Peyer's patch (tissue), 4 donors: ENCODE data around the gene ABCB7. TPM values are rescaled to one million over a fixed set of nuclear protein-coding genes. Genes with fewer than 3 reads are reported as not detected.
"Not testable (repeated sequence)": the region's sequence is repeated elsewhere in the genome, so short reads cannot be mapped to it uniquely, and the experiment has no call there.

Experiments
- DNase-seq, 3 donors: peaks; one replicate each; pipeline ENCODE4 v3.0.0-alpha.2; 2017 to 2019
- H3K27ac ChIP-seq, 4 donors: fragments of 200-600 bp; sonication (generic); one replicate each; pipeline ENCODE4 v1.5.1; 2016 to 2019
- H3K27me3 ChIP-seq, 2 donors: fragments of 200-600 bp; sonication (generic); one replicate each; pipeline ENCODE4 v1.5.1; 2019
- H3K36me3 ChIP-seq, 3 donors: fragments of 200-600 bp; sonication (generic); one replicate each; pipeline ENCODE4 v1.5.1; 2016 to 2019
- H3K4me1 ChIP-seq, 4 donors: fragments of 200-600 bp; sonication (generic); one replicate each; pipeline ENCODE4 v1.5.1; 2016 to 2019
- H3K4me3 ChIP-seq, 4 donors: fragments of 200-600 bp; sonication (generic); 1 replicate in 3 of 4; 2 replicates in 1 of 4; pipeline ENCODE4 v1.5.1; 2016 to 2019; ENCODE audit warnings: mild to moderate bottlenecking in 1 of 4
- H3K9me3 ChIP-seq, 4 donors: fragments of 200-600 bp; sonication (generic); one replicate each; pipeline ENCODE4 v1.5.1; 2016 to 2019; ENCODE audit warnings: mild to moderate bottlenecking in 1 of 4
- POLR2A ChIP-seq, 2 donors: fragments of 450-650 bp; IDR thresholded peaks; one replicate each; pipeline ENCODE4 v1.5.1; 2017; ENCODE audit warnings: antibody characterized with exemption in 2 of 2, mild to moderate bottlenecking in 2 of 2, moderate library complexity in 2 of 2
- total RNA-seq, 4 donors: library from RNA; depleted of rRNA; stranded (reverse); fragments of >200 nt; gene quantifications; one replicate each; pipeline ENCODE4 v1.1.0, GENCODE V29; 2016
- TF ChIP-seq, protein P1 (sequence below), 6 experiments: fragments of 450-650 bp in 4 of 6; fragments of 200-600 bp in 2 of 6; sonication (generic) in 1 of 6; IDR thresholded peaks; one replicate each; pipeline ENCODE4 v1.5.1; 2017 to 2019; ENCODE audit warnings: antibody characterized with exemption in 6 of 6, mild to moderate bottlenecking in 3 of 6, moderate library complexity in 1 of 6

Gene ABCB7
- total RNA-seq, 4 donors from 2014 or later: 27.7 to 70.1 (median 59.0) TPM

DNA sequence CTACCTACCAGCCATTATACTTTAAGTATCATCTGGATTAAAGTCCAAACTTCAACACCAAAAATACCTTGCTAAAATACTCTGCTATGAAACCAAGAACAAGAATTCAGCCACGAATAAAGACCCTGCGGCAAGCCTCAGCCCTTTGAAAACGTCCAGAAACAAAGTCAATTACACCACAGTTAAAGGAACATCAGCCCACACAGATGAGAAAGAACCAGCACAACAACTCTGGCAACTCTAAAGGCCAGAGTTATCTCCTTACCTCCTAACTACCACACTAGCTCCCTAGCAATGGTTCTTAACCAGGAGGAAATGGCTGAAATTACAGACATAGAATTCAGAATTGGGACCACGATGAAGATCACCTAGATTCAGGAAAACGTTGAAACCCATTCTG lies 23.4 kb downstream of the ABCB7 start:
- Histone ChIP-seq H3K4me3 (no peak overlapping the region), H3K4me1 (no peaks in the 10 kb centered on the region), H3K27ac (no peak overlapping the region), H3K36me3 (no peaks in the 10 kb centered on the region), H3K27me3 (no peaks in the 10 kb centered on the region), H3K9me3 (no peaks in the 10 kb centered on the region)
- no peak for DNase-seq
- TF ChIP-seq, protein P1, sequence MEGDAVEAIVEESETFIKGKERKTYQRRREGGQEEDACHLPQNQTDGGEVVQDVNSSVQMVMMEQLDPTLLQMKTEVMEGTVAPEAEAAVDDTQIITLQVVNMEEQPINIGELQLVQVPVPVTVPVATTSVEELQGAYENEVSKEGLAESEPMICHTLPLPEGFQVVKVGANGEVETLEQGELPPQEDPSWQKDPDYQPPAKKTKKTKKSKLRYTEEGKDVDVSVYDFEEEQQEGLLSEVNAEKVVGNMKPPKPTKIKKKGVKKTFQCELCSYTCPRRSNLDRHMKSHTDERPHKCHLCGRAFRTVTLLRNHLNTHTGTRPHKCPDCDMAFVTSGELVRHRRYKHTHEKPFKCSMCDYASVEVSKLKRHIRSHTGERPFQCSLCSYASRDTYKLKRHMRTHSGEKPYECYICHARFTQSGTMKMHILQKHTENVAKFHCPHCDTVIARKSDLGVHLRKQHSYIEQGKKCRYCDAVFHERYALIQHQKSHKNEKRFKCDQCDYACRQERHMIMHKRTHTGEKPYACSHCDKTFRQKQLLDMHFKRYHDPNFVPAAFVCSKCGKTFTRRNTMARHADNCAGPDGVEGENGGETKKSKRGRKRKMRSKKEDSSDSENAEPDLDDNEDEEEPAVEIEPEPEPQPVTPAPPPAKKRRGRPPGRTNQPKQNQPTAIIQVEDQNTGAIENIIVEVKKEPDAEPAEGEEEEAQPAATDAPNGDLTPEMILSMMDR (IDR thresholded peaks at IDR 0.05): no peak
- no peak for TF ChIP-seq POLR2A (IDR thresholded peaks at IDR 0.05)

DNA sequence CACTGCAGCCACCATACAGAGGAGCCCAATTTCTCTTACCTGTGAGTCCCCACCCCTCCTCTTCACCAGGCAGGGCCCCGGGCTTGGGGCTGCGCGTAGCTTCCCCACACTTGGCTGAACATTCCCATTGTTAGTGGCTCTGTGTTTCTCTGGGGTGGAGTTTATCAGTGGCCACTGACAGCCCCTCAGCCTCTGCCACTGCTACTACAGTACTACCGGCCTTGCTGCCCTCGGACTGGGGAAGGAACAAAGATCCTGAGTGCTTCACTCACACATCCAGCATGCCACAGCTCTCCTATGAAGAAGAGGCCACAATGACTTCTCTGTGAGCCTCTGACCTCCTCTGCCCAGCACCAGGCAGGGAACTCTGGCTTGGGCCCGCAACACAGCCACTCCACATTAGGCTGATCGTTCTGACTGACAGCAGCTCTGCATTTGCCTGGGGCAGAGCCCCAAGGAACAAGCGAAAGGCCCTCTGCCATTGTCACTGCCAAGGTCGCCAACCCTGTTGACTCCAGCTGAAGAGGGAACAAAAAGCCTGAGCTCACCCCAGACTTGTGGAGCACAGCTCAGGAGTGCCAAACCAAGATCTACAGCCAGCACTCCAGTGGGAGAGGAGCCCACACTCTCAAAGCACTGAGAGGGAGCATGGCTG lies 24.0 kb downstream of the ABCB7 start:
- no peak for TF ChIP-seq POLR2A (IDR thresholded peaks at IDR 0.05)
- TF ChIP-seq, protein P1 (IDR thresholded peaks at IDR 0.05): no peak
- no peak overlapping the region for H3K4me3 ChIP-seq
- no peaks in the 10 kb centered on the region for H3K9me3 ChIP-seq
- H3K36me3 ChIP-seq: no peaks in the 10 kb centered on the region
- DNase-seq: no peak
- H3K4me1 ChIP-seq: no peaks in the 10 kb centered on the region
- H3K27ac ChIP-seq: no peak overlapping the region
- H3K27me3 ChIP-seq: no peaks in the 10 kb centered on the region

DNA sequence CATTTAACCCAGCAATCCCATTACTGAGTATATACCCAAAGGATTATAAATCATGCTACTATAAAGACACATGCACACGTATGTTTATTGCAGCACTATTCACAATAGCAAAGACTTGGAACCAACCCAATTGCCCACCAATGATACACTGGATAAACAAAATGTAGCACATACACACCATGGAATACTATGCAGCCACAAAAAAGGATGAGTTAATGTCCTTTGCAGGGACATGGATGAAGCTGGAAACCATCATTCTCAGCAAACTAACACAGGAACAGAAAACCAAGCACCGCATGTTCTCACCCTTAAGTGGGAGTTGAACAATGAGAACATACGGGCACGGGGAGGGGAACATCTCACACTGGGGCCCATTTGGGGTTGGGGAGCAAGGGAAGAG lies 27.0 kb downstream of the ABCB7 start:
- H3K36me3 ChIP-seq, H3K4me3 ChIP-seq, H3K27me3 ChIP-seq, H3K4me1 ChIP-seq, H3K27ac ChIP-seq, H3K9me3 ChIP-seq, DNase-seq: not testable (repeated sequence)

DNA sequence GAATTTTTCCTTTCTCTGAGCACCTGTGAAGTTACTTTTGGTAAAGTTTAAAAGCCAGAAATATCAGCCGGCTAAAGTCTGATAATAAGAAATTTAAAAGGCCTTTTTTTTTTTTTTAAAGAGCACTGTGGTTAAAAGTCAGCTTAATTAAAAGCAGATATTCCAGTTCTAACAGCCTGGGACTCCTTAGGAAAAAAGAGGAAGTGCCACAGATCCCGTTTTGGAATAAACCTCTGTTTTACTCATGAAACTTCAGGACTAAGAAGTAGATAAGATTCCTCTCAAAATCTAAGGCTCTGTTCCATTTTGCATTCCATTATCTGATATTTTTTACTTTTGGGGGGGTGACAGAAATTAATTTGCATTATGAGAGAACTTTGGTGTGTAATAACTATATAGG lies 37.8 kb downstream of the ABCB7 start:
- H3K27ac ChIP-seq: no peak overlapping the region
- no peaks in the 10 kb centered on the region for H3K36me3 ChIP-seq
- DNase-seq: no peak
- H3K27me3 ChIP-seq: no peaks in the 10 kb centered on the region
- TF ChIP-seq, protein P1 (IDR thresholded peaks at IDR 0.05): no peak
- no peak for TF ChIP-seq POLR2A (IDR thresholded peaks at IDR 0.05)
- no peaks in the 10 kb centered on the region for H3K4me1 ChIP-seq
- no peak overlapping the region for H3K4me3 ChIP-seq
- no peaks in the 10 kb centered on the region for H3K9me3 ChIP-seq

DNA sequence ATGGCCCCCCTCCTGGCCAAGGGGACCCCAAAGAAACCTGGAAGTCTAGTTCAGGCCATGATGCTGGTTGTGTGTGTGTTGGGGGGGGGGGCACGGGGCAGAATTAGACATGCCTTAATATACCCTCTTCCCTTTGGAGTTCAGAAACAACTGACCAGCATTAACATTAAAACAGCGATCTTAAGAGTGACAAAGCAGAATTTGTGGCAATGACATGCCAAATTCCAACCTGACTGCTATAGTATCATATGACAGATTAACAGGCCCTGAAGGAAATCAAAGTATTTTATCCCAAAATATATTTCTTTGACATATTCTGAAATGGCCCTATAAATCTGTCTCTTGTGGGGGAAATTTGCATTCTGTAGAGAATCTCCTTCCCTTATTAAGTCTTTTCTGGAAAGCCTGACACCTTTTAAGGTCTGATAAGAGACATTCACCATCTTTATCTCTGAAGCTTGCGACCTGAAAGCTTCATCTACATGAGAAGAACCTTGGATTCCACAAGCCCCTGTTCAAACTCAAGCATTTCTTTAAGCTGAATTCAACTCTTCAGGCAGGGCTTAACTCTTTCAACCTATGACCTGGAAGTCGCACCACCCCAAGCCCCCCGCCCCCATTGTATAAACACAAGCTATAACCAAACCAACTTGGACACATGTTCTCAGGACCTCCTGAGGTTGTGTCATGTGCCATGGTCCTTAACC lies 40.2 kb downstream of the ABCB7 start:
- H3K27ac ChIP-seq: no peak overlapping the region
- H3K27me3 ChIP-seq: no peaks in the 10 kb centered on the region
- no peaks in the 10 kb centered on the region for H3K9me3 ChIP-seq
- no peak for DNase-seq
- H3K4me1 ChIP-seq: no peaks in the 10 kb centered on the region
- H3K36me3 ChIP-seq: no peaks in the 10 kb centered on the region
- TF ChIP-seq POLR2A (IDR thresholded peaks at IDR 0.05): no peak
- TF ChIP-seq, protein P1 (IDR thresholded peaks at IDR 0.05): no peak
- H3K4me3 ChIP-seq: no peak overlapping the region

DNA sequence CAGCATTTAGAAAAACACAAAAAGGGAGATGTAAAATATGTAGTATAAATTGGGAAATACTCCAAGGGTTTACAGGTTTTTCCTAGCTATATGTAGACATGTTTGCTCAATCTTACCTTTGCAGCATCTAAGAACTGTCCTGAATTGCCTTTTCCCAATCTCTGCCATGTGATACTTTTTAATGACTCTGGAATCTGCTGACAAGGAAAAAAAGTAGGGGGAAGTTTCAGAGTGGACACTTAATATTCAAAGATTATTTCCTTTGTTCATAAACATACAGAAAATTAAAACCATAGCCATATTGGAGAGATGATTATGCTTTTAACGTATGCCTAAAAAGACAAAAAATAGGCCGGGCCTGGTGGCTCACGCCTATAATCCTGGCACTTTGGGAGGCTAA lies 41.4 kb downstream of the ABCB7 start:
- Histone ChIP-seq H3K27me3 (no peaks in the 10 kb centered on the region), H3K4me3 (no peak overlapping the region), H3K4me1 (no peaks in the 10 kb centered on the region), H3K36me3 (no peaks in the 10 kb centered on the region), H3K27ac (no peak overlapping the region), H3K9me3 (no peaks in the 10 kb centered on the region)
- no peak for DNase-seq
- TF ChIP-seq, protein P1 (IDR thresholded peaks at IDR 0.05): no peak
- no peak for TF ChIP-seq POLR2A (IDR thresholded peaks at IDR 0.05)
